IPS-15b (cell line): ENCODE measurements around the gene RAB29.

Experiments used
- H3K27me3 ChIP-seq: one replicate; pipeline ENCODE4 v1.6.1; 2013; ENCODE audit warnings: low read length; ENCODE audit not compliant: control insufficient read depth, insufficient read depth
- H3K36me3 ChIP-seq: one replicate; pipeline ENCODE4 v1.6.1; 2013; ENCODE audit warnings: low read length; ENCODE audit not compliant: control insufficient read depth, insufficient read depth
- H3K4me1 ChIP-seq: one replicate; pipeline ENCODE4 v1.6.1; 2013; ENCODE audit warnings: mild to moderate bottlenecking, low read length; ENCODE audit not compliant: control insufficient read depth, insufficient read depth
- H3K4me3 ChIP-seq: one replicate; pipeline ENCODE4 v1.5.1; 2013; ENCODE audit warnings: low read depth, low read length
- H3K9ac ChIP-seq: one replicate; pipeline ENCODE4 v1.6.1; 2013; ENCODE audit warnings: low read depth, mild to moderate bottlenecking, low read length
- H3K9me3 ChIP-seq: one replicate; pipeline ENCODE4 v1.6.1; 2013; ENCODE audit warnings: mild to moderate bottlenecking, low read length; ENCODE audit not compliant: control insufficient read depth, insufficient read depth

The RAB29 gene

DNA sequence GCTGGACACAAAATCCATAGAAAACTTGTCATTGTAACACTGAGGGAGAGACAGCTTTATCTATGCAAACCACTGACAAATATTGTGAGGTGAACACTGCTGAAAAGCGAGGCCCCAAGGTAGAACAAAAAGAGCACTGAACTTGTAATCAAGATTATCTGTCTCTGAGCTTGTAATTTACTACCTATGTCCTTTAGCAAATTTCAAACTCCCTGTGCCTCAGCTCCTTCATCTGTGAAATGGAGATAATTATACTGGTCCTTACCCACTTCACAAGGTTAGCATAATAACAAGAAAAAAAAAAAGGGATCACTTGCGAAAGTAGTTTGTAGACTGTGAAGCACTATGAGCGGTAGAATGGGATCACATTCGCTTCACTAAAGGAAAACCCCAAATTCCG lies 20.4 kb downstream of the RAB29 start:
- H3K4me1 ChIP-seq, result peaks cover 4% of the 10 kb centered on the region
- H3K9me3 ChIP-seq, result no peaks in the 10 kb centered on the region
- no peaks in the 10 kb centered on the region for H3K27me3 ChIP-seq
- H3K9ac ChIP-seq, result no peak overlapping the region
- H3K4me3 ChIP-seq, result no peak overlapping the region
- H3K36me3 ChIP-seq, result no peaks in the 10 kb centered on the region

DNA sequence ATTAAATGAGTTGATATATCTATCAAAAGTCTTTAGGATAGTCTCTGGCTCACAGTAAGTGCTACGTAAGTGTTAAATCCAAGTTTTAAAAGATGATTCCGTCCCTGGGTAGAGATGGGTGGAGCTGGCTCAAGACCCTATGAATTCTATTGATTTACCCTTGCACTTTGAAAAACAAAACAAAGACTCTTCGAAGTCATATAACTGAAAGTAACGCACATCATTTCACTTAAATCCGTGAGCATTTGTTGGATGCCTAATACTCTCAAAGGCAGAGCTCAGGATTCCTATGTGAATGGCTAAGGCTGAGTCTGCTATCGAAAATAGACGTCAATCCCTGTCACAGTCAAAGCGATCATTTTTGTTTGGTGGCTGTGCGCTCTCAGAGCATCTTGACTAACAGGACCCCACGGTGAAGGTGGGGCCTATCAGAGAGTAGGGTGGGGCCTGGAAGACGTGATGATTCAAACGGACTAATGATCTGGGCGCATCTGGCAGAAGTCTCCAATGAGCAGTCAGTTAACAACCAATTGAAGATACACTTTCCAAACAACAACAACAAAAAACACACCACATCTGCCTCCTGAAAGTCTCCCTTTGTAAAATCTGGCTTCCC lies 24.1 kb downstream of the RAB29 start:
- no peak overlapping the region for H3K9ac ChIP-seq
- H3K4me3 ChIP-seq, result peak overlapping the region; percentile 65
- no peaks in the 10 kb centered on the region for H3K27me3 ChIP-seq
- no peaks in the 10 kb centered on the region for H3K9me3 ChIP-seq
- peaks cover 13% of the 10 kb centered on the region for H3K4me1 ChIP-seq
- no peaks in the 10 kb centered on the region for H3K36me3 ChIP-seq

DNA sequence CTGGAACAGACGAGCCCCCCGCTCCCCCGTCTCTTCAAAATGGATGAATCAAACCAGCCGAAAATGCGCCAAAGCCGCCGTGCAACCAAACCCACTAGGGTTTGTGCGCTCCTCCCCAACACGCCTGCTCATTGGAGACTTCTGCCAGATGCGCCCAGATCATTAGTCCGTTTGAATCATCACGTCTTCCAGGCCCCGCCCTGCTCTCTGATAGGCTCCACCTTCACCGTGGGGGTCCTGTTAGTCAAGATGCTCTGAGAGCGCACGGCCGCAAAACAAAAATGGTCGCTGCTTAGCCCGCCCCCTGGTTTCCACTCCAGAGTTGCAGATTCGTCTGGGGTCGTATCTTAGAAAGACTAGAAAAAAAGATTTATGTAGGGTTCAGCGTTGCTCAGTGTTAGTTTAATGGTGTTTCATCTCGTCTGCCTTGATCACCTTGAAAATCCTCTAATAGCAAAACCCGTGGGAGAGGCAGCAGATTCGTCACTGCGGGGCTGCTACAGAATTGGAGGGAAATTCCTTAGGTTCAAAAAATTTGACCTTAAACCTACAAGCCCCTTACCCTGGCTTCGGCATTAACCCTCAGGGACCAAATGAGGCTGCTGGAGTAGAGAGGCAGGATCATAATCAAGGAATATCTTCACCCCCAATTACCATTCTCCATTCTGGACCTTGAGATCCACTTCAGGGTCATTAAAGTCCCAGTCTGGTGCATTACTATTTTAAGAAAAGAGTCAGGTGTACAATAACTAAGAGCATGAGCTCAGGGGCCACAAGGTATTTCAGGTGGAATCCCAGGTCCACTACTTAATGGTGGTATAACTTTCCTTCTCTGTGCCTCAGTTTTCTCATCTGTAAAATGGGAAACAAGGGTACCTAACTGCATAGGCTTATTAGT lies 24.9 kb downstream of the RAB29 start, which contains the start of gene NUCKS1:
Gene NUCKS1, minus strand, starts transcription at position 45 of the 898 bp plus-strand sequence. CDS start 209 bp downstream, outside the sequence.
- no peaks in the 10 kb centered on the region for H3K9me3 ChIP-seq
- peaks cover 16% of the 10 kb centered on the region for H3K4me1 ChIP-seq
- H3K9ac ChIP-seq, result peak within 1 kb of the TSS; percentile 82
- no peaks in the 10 kb centered on the region for H3K27me3 ChIP-seq
- H3K36me3 ChIP-seq, result no peaks in the 10 kb centered on the region
- H3K4me3 ChIP-seq, result peak within 1 kb of the TSS; percentile 88

DNA sequence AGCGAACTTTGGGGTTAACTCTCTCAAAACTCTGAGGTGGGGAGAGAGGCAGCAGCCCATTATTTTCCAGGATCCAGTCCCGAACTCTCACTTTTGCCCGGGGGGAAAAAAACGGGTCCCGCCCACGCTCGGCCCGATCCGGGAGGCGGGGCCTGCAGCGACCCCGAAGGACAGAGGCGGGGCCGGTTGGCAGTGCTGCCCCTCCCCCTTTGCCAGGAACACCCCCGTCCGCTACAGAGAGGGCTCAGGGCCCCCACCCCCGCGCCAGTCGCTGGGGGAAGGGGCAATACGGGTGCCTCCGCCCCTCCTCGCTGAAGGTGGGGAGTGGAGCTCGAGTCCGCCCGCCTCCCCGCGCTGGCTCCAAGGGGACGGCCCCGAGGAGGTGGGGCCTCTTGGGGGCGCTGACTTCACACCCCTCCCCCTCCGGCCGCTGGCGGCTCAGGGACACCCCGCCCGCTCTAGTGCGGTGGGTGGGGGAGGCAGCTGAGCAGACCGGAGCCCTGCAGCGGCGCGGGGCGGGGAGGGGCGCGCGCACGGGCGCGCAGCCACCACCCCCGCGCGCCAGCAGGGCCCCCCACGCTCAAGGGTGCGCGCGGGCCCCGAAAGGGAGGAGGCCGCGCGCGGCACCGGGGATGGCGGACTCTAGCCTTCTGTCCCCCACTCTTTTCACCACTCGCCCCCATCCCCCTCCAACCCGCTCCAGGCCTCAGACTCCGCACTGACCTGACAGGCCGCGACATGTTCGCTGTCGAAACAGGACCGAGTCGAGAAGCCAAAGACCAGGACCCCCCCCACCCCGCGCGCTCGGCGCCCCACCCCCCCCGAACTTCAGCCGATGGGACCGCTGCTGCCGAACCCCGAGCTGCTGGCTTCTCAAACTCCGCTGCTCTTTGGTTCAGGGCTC lies 25.8 kb downstream of the RAB29 start:
- Histone ChIP-seq H3K9ac (peak overlapping the region; percentile 82), H3K9me3 (no peaks in the 10 kb centered on the region), H3K27me3 (no peaks in the 10 kb centered on the region), H3K36me3 (no peaks in the 10 kb centered on the region), H3K4me1 (peaks cover 21% of the 10 kb centered on the region), H3K4me3 (peak overlapping the region; percentile 88)

DNA sequence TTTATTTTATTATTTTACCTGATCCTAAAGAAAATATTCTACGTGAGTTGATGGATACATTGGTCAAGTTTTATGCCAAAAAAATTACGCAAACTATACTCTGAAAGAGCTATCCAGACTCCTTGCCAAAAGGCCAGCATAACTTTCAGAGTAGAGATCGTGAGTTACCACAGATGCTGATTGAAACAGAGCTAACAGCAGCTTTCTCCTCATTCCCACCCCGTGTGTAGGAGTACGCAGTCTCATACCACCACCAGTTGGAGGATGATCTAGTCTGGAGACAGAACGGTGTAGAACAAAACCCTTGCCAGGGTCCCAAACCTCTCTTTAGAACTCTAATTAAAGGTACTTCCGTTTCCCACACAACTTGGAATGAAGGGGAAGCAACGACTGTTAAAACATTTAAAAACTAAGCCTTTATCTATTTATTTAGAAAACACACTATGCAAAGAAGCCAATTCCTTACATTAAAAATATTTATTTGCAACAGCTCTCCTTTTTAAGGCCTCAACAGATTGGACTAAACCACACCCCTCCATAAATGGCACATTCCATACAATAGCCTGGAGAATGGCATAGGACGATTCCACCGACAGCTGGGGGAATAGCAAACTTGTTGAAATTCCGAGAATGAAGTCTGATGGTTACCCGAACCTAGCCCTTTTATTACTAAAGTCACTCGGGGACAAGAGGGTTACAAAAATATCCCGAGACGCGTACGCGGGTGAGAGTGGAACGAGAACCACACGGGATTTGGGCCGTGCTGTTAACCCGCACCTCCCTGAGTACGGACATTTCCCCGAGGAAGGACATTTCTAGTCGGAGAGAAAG lies 26.7 kb downstream of the RAB29 start:
- Histone ChIP-seq H3K36me3 (no peaks in the 10 kb centered on the region), H3K4me1 (peaks cover 29% of the 10 kb centered on the region), H3K27me3 (no peaks in the 10 kb centered on the region), H3K9me3 (no peaks in the 10 kb centered on the region), H3K4me3 (peak overlapping the region; percentile 88), H3K9ac (peak overlapping the region; percentile 68)

DNA sequence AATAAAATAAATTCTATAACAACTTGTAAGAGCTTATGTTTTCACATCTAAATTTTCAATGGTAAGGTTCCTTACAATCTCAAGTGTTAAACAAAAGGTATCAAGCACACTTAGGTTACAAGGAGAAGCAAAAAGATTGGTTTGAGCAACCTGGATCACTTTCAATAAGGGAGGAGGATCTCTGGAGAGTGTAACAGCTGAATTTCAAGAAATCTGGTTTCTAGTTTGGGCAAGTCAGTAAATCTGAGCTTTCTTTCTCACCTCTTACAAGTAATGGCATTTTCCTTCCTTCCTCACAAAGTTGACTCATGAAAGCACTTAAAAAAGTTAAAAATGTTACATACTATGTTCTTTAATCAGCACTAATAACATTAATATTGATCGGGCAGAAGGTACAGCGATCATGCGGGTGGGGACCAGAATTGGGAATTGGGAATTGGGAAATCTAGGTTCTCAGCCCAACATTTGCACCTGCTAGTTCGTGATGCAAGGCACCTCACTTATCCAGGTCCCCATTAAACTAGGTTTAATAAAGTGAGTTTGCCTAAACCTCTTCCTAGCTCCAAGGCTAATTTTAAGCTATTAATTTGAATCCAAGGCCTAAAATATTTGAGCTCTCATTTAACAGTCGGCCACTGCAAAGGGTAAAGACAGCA lies 28.4 kb downstream of the RAB29 start:
- Histone ChIP-seq H3K4me3 (peak overlapping the region; percentile 88), H3K9ac (peak overlapping the region; percentile 3), H3K36me3 (no peaks in the 10 kb centered on the region), H3K4me1 (peaks cover 37% of the 10 kb centered on the region), H3K27me3 (no peaks in the 10 kb centered on the region), H3K9me3 (no peaks in the 10 kb centered on the region)

DNA sequence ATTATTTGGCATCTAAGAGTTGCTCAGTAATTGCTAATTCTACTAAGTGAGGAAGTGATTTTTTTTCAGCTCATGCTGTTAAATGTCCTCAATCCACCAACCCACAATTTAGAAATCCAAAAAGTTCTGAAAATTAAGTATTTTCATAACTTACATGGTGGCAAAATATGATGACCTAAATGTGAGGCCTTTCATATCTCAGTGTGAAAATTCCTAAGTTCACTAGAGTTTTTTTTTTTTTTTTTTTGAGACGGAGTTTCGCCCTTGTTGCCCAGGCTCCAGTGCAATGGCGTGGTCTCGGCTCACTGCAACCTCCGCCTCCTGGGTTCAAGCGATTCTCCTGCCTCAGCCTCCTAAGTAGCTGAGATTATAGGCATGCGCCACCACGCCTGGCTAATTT lies 30.9 kb downstream of the RAB29 start:
- no peaks in the 10 kb centered on the region for H3K36me3 ChIP-seq
- H3K4me1 ChIP-seq, result peaks cover 33% of the 10 kb centered on the region
- peak overlapping the region; percentile 35 for H3K4me3 ChIP-seq
- H3K27me3 ChIP-seq, result no peaks in the 10 kb centered on the region
- H3K9ac ChIP-seq, result no peak overlapping the region
- no peaks in the 10 kb centered on the region for H3K9me3 ChIP-seq

DNA sequence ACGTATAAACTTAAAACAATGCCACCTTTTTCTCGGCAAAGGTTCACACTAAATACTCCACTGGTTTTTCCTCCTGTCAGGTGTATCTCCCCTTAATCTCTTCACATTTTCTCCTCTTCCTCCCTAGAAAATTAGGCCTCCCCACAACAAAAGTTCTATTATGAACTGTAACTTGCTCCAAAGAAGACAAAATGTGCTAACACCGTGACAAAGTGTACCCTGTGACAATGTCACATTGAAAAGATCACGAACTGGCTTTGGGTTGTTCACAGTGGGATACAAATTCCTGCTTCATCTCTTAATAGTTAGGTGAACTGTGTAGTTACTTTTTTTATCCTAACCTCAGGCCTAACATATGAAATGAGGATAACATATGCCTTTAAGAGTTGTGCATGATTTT lies 31.3 kb downstream of the RAB29 start:
- no peaks in the 10 kb centered on the region for H3K27me3 ChIP-seq
- peak overlapping the region; percentile 19 for H3K9ac ChIP-seq
- no peaks in the 10 kb centered on the region for H3K9me3 ChIP-seq
- H3K36me3 ChIP-seq, result no peaks in the 10 kb centered on the region
- H3K4me3 ChIP-seq, result peak overlapping the region; percentile 35
- H3K4me1 ChIP-seq, result peaks cover 33% of the 10 kb centered on the region

DNA sequence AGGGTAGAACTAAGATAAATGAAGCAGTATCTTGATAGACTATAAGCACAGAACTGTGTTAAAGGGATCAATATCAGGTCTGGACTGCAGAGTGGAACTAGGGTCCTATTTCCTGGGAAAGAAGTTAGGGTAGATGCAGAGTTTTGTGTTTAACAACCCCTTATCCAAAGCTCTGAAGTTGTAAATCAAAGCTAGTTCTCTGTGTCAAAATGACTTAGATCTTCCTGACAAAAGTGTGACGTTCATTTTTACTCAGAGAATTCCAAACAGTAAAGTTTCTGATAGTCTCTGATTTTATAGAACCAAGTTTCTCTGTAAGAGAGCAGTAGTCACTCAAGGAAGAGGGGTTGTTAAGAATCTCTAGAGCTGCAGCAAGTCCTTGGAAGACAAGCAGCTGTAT lies 33.6 kb downstream of the RAB29 start:
- Histone ChIP-seq H3K36me3 (no peaks in the 10 kb centered on the region), H3K9ac (no peak overlapping the region), H3K27me3 (no peaks in the 10 kb centered on the region), H3K9me3 (no peaks in the 10 kb centered on the region), H3K4me3 (no peak overlapping the region), H3K4me1 (peaks cover 27% of the 10 kb centered on the region)

DNA sequence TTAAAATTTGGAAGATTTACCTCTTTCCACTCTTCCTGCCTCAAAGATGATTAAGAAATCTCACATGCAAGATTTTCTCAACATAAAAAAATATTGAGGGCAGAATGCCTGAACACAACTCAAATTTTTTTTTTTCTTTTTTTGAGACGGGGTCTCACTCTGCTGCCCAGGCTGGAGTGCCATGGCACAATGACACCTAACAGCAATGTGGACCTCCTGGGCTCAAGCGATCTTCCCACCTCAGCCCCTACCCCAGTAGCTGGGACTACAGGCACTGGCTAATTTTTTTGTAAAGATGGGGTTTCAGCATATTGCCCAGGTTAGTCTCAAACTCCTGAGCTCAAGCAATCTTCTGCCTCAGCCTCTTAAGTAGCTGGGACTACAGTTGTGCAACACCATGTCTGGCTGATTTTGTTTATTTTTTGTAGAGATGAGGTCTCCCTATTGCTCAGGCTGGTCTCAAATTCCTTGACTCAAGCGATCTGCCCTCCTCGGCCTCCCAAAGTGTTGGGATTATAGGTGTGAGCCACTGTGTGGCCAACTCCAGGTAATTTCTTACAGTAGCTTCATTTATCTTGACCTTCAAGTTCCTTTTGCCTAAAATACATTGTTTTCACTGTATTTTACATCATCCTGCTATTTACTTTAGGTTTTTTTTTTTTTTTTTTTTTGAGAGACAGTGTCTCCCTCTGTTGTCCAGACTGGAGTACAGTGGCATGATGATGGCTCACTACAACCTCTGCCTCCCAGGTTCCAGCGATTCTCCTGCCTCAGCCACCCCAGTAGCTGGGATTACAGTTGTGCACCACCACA lies 35.7 kb downstream of the RAB29 start:
- no peak overlapping the region for H3K9ac ChIP-seq
- no peaks in the 10 kb centered on the region for H3K9me3 ChIP-seq
- no peaks in the 10 kb centered on the region for H3K27me3 ChIP-seq
- peaks cover 9% of the 10 kb centered on the region for H3K36me3 ChIP-seq
- peaks cover 17% of the 10 kb centered on the region for H3K4me1 ChIP-seq
- no peak overlapping the region for H3K4me3 ChIP-seq
